HG03442 (cell line): ENCODE results near the gene SPSB4.

Source experiments
- ATAC-seq: cut with Tn5 transposase; IDR thresholded peaks from one replicate; pipeline ENCODE4 v1.9.1; 2021; ENCODE audit warnings: mild to moderate bottlenecking, moderate library complexity; ENCODE audit not compliant: unreplicated experiment

The SPSB4 gene

GRCh38 chr3:141052201-141053069, 1.3 kb downstream of the SPSB4 start:
- ATAC-seq, result no peak

DNA sequence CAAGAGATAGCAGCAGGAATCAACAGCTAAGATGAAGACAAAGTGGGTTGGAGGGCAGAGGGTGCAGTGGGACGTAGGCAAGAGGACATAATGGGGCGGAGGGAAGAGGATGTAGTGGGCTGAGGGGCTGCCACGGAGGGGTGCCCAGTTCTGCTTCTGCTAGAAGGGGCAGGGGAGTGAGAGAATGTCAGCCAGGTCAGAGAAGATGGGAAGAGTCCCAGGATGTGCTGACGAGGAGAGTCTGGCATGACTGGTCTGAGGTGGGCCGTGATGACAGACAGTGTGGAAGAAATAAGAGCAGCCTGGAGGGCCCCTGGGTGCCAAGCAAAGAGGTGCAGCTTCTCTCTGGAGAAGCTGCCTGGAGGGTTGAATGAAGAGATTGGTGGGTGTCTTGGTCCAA, 4.0 kb downstream of the SPSB4 start:
- no peak for ATAC-seq

DNA sequence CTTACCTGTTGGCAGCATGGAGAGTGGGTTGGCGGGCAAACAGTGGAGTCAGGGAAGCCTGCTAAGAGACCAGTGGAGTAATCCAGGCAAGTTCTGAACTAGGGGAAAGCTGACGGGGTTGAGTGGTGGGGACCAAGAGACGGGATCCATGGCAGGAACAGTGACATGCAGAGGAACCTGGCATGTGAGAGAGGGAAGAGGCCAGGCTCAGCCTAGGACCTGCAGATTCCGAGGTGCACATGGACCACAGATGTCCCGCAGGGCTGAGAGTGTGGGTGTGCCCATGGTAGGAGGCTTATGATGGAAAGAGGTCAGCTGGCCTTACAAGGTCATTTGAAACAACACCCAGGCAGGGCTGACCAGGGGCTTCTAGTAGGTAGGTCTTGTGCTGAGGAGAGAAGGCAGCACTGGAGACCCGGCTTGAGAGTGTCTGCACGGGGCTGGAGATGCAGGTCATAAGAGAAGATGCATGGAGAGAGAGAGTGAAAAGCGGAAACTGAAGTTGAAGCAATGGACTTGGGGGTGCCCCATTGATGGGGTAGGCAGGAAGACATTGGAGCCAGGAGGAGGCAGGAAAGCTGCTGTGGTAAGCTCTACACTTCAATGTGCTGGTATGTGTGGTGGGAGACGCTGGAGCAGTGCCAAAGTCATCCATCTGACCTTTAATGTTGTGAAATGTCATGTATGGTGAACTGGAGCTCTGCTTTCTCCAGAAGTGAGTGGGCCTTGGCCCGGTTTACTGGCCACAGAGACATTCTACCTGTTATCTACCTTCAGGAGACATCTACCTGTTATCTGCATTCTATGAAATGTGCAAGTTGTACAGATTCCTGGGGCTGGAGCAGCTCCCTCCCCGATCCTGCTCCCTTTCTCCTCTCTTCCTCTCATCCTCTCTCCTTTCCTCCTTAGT, 4.6 kb downstream of the SPSB4 start:
- no peak for ATAC-seq

DNA sequence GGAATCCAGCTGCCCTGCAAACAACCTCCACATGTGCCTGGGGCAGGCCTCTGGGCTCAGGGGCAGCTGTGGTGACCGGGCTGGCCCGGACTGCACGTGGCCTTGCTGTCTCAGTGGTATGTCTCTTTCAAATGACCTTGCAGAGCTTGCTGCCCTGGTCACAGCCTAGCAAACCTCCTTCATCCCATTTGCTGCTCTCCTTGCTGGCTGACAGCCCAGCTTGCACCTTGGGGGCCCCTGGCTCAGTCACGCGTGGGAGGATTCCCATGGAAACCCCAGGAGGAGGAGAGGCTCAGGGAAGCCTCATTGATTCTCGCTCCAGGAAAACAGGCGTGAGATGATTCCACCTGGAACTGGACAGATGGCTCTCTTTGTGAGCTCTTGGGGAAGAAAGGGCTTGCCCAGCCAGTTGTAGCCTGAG, 5.6 kb downstream of the SPSB4 start:
- ATAC-seq, result no peak

GRCh38 chr3:141057436-141057835, 6.3 kb downstream of the SPSB4 start:
- no peak for ATAC-seq

GRCh38 chr3:141057946-141058800, 7.0 kb downstream of the SPSB4 start:
- ATAC-seq, result no peak

- no peak for ATAC-seq
These were observed 7.8 kb downstream of the SPSB4 start for GRCh38 chr3:141058996-141059395.

DNA sequence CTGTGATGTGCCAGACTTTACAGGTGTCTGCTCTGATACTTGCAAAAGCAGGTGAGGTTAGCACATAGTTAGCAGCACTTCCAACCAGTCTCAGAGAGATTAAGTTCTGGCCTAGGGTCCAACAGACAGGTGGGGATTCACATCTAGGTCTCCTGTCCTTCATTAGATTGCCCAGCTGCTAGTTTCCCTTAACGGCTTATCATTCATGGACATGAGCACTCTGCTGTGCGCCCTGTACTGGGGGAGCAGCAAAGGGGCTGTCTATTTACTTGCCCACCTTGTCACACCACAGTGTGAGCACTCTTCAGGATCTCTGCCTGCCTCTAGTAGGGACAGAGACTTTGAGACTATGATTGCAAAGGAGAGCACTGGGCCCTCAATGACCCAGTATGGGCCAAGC, 8.7 kb downstream of the SPSB4 start:
- no peak for ATAC-seq

GRCh38 chr3:141060327-141060726, 9.2 kb downstream of the SPSB4 start:
- ATAC-seq, result no peak

GRCh38 chr3:141063831-141064230, 12.7 kb downstream of the SPSB4 start:
- ATAC-seq, result no peak

DNA sequence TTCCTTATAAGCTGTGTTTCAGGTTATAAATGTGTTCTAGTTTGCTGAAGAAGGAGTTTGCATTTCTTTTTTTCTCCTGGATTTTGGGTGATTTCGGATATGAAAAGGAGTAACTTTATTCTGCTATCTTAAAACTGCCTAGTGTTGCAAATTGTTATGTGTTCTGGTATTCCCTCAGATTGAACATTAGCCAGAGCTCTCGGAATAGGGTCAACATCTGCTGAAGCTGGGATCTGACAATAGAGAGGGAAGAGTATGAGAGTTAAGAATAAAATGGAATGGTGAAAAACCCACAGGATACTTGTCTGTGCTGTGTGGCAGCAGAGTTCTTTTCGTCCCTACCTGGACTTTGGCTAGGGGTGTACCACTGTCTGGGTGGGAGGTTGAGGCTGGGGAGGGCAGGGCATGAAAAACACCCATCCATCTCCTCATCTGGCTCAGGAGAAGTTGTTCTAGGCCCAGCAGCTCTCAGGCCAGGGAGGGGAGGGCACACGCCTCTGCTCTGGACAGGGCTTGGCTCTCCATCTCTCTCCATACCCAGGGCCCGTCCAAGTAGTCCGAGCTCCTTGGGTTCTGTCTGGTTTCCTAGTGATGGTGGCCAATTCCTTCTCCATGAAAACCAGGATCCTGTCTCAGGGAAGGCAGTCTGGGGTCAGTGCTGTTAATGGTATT, 13.2 kb downstream of the SPSB4 start:
- no peak for ATAC-seq

GRCh38 chr3:141065258-141065657, 14.1 kb downstream of the SPSB4 start:
- no peak for ATAC-seq

GRCh38 chr3:141065841-141066805, 15.0 kb downstream of the SPSB4 start:
- no peak for ATAC-seq

GRCh38 chr3:141067206-141067974, 16.2 kb downstream of the SPSB4 start:
- ATAC-seq, result no peak

DNA sequence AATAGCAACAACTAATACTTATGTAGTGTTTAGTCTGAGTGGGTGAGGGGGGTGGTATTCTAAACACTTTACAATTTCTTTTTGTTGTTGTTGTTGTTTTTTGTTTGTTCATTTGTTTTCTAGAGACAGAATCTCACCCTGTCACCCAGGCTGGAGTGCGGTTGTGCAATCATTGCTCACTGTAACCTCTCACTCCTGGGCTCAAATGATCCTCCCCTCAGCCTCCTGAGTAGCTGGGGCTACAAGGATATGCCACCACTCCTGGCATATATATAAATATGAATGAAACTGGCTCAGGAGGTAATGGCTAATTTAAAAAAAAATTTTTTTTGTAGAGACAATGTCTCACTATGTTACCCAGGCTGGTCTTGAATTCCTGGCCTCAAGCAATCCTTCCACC, 19.1 kb downstream of the SPSB4 start:
- ATAC-seq, result no peak

DNA sequence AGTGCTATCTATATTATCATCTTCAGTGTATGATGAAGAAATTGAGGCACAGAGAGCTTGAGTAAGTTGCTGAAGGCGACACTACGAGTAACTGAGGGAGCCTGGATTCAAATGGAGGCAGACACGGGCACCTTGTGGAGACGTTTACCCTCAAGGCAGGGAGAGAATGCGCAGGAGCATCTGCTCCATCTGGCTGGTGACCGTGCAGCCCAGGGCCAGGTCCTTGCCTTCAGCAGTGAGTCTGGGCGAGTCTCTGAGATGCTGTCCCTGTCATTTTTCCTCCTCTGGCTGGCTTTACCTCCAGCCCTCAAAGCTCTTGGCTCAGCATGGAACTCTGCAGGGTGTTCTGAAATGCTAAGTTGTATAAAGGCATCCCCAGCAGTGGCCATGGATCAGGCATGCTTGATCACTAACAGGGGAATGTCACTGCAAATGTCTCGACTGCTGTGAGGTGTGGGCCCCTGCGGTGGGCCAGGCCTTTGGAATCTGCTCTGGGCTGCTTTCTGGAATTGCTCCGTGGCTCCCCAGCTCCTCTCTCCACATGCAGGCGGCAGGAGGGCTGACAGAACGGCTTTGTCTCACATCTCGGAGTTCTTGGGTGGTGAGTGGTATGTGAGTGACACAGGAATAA, 19.7 kb downstream of the SPSB4 start:
- ATAC-seq, result no peak

DNA sequence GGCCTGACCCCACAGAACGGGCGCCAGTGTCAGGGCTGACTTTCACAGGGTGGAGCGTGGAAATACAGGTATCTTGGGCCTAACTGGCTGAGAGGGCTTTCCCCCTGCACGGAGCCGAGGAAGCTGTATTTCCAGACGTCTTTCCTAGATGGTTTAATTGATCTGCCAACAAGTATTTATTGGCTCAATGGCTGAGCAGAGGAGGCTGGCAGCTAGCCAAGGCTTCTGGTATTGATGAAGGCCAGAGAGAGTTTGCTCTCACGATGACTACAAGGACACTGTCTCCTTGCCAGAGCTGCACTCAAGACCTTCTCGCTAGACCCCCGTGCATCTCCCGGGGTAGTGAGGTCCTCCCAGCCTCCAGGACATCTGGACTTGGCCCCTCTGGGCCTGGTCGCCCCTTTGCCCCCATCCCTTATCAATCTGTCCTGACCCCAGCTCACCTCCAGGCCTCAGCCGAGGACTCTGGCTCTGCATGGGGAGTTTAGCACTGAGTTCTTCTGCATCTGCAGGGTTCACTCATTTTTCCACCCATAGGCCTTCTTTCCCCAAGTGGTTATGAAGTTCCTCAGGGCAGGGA, 20.6 kb downstream of the SPSB4 start:
- no peak for ATAC-seq

DNA sequence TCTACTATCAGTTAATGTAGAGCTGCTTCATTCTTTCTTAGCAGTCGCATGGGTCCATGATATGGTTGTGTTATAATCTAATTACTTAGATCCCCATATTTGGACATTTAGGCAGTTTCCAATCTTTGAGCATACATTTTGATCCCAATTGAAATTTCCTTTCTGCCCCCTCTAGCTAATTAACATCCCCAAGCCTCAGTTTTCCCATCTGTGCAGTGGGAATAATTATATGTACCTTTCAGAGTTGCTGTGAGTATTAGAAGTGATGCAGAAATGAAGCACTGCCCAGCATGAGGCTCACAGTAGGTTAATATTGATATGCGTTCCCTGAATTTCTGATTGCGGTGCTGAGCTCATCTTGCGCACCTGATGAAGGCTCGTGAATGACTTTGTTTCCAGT, 21.8 kb downstream of the SPSB4 start:
- no peak for ATAC-seq
